ENCODE results near the gene C2CD2L.

GRCh38 chr11:119062779-119063178, 44.4 kb upstream of the C2CD2L start:
- no peak for TF ChIP-seq EP300 (IDR thresholded peaks at IDR 0.05)
- no peak for TF ChIP-seq POLR2A (IDR thresholded peaks at IDR 0.05; ENCODE audit: low read length)
- no peak for TF ChIP-seq CHD2 (IDR thresholded peaks at IDR 0.05; ENCODE audit: low read length, partially characterized antibody)
- TF ChIP-seq CTCF (IDR thresholded peaks at IDR 0.05), result no peak
- no peak for TF ChIP-seq POLR2AphosphoS2 (conservative IDR thresholded peaks at IDR 0.05; ENCODE audit: low read length)
- TF ChIP-seq HMGXB4 (CRISPR knock-in tag; IDR thresholded peaks at IDR 0.05; ENCODE audit: borderline replicate concordance), result no peak
- TF ChIP-seq MYC (IDR thresholded peaks at IDR 0.05; ENCODE audit: borderline replicate concordance, low read length), result no peak
- TF ChIP-seq USF2 (IDR thresholded peaks at IDR 0.05), result no peak
- no peak for TF ChIP-seq REST (IDR thresholded peaks at IDR 0.05)
- TF ChIP-seq, protein P1, sequence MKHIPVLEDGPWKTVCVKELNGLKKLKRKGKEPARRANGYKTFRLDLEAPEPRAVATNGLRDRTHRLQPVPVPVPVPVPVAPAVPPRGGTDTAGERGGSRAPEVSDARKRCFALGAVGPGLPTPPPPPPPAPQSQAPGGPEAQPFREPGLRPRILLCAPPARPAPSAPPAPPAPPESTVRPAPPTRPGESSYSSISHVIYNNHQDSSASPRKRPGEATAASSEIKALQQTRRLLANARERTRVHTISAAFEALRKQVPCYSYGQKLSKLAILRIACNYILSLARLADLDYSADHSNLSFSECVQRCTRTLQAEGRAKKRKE (CRISPR knock-in tag; IDR thresholded peaks at IDR 0.05; ENCODE audit: low read depth), result no peak
- no peak for TF ChIP-seq SMC3 (IDR thresholded peaks at IDR 0.05)
- TF ChIP-seq CEBPB (IDR thresholded peaks at IDR 0.05), result no peak
- TF ChIP-seq MAX (IDR thresholded peaks at IDR 0.05), result no peak
- TF ChIP-seq, protein P2, sequence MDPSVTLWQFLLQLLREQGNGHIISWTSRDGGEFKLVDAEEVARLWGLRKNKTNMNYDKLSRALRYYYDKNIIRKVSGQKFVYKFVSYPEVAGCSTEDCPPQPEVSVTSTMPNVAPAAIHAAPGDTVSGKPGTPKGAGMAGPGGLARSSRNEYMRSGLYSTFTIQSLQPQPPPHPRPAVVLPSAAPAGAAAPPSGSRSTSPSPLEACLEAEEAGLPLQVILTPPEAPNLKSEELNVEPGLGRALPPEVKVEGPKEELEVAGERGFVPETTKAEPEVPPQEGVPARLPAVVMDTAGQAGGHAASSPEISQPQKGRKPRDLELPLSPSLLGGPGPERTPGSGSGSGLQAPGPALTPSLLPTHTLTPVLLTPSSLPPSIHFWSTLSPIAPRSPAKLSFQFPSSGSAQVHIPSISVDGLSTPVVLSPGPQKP (IDR thresholded peaks at IDR 0.05; ENCODE audit: low read depth, low read length), result no peak

All from A549 (cell line).